HG02970 (cell line): Measurements from ENCODE around the gene DYDC1.
"Not testable (repeated sequence)": the region's sequence is repeated elsewhere in the genome, so short reads cannot be mapped to it uniquely, and the experiment has no call there.

Experiments used
- ATAC-seq: cut with Tn5 transposase; IDR thresholded peaks from one replicate; pipeline ENCODE4 v1.9.1; 2021; ENCODE audit warnings: mild to moderate bottlenecking, moderate library complexity, moderate number of reproducible peaks; ENCODE audit not compliant: unreplicated experiment, low FRiP score

Gene DYDC1

DNA sequence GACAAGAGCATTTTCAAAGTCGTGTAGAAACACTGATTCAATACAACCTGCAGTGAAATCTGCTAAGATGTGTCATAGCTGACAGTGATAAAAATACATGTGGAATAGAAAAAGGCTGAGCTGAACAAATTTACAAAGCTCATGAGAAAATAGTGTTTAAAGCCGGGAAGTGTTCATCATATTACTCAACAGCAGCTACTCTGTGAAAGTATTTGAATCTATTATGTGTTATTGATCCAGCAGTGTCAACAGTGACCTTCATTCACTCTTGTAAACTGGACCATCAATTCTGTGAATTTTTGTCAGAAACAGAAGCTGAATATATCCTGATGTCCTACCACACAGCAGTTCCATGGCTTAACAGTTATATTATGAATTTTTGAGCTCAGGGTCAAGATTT lies 11.6 kb downstream of the DYDC1 start:
- ATAC-seq, result no peak

DNA sequence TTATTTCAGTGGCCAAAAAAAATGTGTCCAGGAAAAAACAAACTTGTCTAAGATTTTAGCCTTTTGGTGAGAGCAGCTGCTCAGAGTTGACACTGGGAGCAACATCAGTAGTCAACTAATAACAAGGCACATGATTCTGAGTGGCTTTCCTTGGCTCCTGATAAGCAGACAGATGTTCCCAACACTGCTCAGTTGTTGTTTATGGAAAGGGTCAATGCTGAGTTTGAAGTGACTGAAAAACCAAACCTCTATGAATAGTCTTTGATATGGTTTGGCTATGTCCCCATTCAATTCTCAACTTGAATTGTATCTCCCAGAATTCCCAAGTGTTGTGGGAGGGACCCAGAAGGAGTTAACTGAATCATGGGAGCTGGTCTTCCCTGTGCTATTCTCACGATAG lies 12.3 kb downstream of the DYDC1 start:
- no peak for ATAC-seq

DNA sequence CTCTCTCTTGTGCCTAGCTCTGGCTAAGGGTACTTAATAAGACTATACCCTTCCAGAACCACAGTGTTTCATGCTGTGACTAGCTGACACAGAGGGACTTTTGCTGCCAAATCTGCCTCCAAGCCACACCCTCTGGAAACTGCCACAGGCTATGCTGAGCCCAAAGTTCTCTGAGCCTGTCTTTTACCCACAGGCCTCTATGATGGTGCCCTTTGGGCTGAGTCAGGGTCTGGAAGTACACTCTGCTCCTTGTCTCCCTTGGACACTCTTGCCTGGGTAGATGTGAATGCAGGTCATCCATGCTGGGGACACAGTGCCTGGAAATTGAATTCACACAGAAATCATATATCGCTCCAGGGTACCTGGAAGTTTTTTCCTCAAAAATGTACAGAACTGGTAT lies 22.6 kb downstream of the DYDC1 start:
- ATAC-seq, result no peak

DNA sequence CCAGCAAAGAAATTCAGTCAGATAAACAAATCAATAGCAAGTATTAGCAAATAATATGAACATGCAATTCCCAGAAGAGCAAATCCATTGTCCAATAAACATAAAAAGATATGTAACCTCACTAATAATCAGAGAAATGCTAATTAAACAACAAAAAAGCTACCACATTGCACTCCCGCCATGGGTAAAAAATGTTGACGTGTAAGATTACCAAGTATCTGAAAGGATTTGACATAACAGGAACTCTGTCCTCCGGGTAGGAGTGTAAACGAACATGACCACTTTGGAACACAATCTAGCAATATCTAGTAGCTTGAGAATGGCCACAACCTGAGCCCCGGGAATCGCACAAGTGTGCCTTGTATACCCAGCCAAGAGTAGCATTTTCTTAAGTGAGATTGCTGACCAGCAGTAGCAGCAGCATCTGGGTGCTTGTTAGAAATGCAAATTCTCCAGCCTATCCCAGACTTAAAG lies 31.6 kb downstream of the DYDC1 start:
- no peak for ATAC-seq

DNA sequence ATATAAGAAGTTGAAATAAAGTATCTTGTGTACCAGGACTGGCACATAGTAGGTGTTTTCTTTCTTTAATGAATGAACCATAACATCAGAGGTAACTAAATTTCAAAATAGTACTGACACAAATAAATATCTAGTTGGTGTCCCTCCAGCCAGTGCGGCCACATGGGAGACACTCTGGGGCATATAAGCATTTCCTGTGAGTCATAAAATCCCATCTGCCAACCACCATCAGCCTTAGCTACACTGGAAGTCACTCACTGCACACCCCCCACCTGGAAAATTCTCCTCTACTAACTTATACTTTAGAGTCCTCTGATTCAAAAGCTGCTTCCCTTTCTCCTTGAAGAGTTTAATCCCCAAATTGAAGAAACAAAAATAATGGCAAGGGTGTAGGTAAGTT lies 32.5 kb downstream of the DYDC1 start:
- ATAC-seq, result no peak

DNA sequence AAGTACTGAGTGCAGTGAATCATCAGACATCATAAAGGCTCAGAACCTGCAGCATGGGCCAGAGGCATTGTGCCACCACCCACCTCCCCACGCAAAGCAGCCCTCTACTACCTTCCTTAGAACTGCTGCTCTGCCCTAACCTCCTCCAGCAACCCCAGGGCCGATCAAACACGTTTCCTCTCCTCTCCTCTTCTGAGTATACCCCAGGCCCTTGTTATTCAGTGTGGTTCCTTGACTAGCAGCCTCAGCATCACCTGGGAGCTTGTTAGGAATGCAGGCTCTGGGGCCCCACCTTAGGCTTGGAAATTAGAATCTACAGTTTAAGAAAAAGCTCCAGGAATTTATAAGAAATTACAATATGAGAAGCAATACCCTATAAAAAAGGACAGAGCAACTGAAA lies 33.2 kb downstream of the DYDC1 start:
- ATAC-seq, result no peak

DNA sequence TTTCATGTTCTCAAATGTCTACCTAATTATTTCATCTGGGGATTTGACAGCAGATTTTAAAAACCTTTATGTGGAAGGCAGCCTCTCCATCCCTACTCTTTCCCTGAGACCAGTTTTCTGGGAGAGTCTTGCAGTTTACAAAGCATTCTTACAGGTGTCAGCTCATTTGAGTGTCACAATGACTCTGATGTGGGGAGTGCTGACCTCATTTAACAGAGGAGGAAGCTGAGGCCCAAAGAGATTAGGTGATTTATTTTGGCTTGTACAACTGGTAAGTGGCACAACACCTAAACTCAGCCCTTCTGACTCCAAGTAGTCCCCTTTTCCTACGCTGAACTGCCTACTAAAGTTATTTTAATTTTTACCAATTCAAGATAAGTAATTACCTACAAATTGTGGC lies 33.8 kb downstream of the DYDC1 start:
- ATAC-seq, result no peak

DNA sequence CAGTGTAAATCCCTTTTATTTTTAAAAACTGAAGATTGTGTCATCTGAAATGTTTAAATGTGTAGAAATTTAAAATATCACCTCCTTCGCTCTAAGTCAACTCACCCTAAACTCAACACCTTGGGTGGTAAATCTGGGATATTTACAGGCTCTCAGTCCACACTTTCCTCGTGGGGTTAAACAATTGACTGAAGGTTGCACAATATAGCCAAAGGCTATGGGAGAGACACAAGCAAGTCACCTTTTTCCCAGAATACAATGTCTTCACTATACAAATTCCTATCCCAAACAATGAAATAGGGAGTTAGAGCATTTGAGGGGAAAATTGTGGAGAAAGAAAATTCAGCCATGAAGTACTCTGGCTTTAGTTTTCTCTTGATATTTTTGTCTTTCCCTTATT lies 34.4 kb downstream of the DYDC1 start:
- ATAC-seq, result no peak

DNA sequence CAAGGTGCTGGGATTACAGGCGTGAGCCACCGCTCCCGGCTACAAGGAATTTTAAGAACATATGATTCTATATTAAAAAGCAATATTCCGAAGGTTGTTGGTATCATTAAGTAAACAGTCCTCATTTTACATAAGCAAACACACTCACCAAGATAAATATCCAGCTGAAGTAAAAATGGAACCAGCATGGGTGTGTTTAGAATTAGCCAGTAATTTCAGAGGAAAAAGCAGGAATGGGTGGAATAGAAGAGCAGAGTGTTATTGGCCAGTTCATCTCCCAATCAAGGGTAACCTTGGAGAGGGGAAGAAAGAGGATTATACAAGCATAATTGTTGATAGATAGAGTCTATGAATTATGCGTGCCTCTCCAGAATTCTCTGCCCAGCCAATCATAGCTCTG lies 35.4 kb downstream of the DYDC1 start:
- ATAC-seq, result no peak

DNA sequence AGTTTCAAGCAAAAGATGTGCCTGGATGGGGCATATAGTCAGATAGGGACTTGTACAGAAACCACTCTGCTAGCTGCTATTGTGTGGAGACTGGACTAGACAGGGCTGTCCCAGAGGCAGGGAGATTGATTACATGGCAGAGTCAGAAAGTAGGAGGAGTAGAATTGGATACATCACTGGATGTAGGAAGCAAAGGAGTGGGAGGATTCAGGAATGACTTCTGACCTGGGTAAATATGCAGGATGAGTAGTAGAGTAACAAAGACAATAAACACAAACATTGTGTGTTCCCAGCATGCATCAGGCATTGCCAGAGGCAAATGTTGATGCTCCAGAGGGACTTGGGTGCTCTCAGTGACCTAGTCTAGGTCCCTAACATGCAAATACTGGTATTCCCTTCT lies 36.2 kb downstream of the DYDC1 start:
- ATAC-seq, result no peak

DNA sequence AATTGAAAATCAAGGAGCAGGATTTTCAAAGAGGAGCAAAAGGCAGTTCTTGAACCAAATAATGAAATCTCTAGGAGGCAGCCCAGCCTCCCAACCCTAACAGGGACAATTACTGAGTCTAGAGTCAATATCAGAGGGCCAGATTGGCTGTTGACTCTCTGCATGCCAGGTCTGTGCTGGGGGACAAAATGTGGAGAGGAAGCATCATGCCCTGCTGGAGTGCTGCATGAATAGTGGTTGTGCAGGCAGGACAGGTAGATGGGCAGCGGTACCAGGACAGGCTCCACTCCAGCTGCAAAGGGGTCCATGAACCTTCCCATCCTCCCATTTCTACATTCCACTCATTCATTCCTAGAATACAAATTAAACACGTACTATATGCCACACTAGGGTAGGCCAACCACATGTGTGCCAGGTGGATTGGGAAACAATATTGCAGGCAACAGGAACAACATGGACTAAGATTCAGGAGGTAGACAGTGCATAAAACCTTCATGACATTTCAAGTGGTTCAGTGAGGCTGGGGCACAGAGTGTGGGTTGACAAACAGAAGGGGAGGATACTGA lies 36.7 kb downstream of the DYDC1 start:
- ATAC-seq, result no peak

DNA sequence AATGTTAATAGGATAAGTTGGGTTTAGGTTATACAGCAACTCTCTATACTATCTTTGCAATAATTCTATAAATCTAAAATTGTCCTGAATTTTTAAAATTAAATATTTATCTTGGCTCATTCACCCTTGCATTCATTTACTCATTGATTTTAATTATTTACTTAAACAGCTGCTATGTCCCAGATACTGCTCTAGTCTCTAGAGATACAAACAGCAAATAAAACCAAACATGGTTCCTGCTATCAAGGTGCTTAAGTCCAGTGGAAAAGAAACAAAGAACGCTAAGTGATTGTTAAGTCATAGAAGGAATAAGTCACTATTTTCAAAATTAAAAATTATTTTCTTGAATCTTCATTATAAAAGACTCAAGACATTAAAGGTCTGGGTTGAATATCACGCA lies 37.2 kb downstream of the DYDC1 start:
- ATAC-seq, result no peak

DNA sequence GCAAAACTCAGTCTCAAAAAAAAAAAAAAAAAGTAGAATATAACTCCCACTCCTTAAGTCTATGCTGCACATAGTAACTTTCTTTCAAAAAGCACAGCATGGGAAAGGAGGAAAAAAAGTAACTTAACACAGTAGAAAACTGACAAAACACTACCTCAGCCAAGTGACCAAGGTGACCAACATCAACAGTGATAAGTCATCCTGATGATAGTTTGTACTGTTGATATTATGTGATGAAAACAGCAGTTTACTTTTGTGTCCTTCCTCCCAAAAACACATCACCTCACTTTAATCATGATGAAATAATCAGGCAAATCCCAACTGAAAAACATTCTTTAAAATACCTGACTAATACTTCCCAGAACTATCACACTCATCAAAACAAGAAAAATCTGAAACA lies 37.8 kb downstream of the DYDC1 start:
- no peak for ATAC-seq

DNA sequence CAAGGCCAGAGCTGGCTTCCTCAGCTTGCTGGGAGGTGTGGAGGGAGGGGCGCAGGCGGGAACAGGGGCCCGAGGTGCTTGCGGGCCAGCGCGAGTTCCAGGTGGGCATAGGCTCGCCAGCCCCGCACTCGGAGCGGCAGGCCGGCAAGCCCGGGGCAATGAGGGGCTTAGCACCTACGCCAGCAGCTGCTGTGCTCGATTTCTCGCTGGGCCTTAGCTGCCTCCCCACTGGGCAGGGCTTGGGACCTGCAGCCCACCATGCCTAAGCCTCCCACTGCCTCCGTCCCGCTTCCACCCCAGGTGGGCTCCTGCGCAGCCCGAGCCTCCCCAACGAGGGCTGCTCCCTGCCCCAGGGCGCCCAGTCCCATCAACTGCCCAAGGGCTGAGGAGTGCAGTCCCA lies 41.2 kb downstream of the DYDC1 start:
- ATAC-seq, result no peak

DNA sequence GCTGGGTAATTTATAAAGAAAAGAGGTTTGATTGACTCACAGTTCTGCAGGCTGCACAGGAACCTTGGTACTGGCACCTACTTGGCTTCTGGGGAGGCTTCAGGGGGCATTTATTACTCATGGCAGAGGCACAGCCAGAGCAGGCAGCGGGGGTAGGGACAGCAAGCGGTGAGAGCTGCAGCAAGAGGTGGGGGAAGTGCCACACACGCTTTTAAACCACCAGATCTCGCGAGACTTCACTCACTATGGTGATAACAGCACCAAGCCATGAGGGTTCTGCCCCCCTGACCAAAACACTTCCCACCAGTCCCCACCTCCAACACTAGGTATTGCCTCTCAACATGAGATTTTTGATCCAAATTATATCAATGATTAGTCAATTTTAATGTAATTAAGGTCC lies 43.0 kb downstream of the DYDC1 start:
- ATAC-seq, result no peak

DNA sequence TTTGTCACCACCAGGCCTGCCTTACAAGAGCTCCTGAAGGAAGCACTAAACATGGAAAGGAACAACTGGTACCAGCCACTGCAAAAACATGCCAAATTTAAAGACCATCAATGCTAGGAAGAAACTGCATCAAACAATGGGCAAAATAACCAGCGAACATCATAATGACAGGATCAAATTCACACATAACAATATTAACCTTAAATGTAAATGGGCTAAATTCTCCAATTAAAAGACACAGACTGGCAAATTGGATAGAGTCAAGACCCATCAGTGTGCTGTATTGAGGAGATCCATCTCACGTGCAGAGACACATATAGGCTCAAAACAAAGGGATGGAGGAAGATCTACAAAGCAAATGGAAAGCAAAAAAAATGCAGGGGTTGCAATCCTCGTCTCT lies 50.6 kb downstream of the DYDC1 start:
- not testable (repeated sequence) for ATAC-seq

DNA sequence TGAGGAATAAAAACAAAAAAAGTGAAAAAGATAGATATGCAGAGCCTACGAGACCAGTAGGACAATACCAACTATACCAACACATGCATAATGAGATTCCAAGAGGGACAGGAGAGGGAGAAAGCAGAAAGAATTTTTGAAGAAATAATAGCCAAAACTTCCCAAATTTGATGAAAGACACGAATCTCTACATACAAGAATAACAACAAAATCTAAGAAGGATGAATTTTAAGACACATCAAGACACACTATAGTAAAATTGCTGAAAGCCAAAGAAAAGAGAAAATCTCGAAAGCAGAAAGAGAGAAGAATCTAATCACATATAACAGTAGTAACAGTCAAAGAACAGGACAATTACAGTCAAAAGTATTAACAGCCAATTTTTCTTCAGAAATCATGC lies 59.6 kb downstream of the DYDC1 start:
- ATAC-seq, result no peak

DNA sequence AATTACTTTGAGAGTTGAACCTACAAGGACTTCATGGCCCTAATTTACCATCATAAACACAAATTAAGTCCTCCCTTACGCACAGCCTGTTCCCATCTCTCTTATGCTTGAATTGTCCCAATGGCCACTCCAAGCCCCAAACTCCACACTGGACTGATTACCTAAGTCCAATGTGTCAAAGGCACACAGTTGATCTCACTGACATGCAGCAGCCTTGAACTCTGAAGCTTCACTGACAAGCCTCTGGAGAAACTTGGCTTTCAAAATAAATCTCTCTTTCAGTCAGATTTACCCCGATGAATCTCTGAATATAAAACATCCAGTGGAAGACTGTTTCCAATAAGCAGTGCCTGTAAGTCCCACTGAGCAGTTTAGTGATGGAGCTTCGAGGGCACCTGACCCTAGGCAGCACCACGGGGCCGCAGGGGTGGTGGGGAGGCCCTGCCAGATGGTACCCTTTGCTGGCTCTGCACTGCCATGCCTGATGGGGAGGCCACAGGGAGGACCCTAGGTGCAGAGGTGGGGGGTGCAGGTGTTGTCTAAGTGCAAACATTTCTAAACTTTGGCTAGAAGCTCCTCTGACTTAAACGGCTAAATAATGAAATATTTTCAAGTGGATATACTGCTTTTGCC lies 63.8 kb downstream of the DYDC1 start:
- no peak for ATAC-seq

DNA sequence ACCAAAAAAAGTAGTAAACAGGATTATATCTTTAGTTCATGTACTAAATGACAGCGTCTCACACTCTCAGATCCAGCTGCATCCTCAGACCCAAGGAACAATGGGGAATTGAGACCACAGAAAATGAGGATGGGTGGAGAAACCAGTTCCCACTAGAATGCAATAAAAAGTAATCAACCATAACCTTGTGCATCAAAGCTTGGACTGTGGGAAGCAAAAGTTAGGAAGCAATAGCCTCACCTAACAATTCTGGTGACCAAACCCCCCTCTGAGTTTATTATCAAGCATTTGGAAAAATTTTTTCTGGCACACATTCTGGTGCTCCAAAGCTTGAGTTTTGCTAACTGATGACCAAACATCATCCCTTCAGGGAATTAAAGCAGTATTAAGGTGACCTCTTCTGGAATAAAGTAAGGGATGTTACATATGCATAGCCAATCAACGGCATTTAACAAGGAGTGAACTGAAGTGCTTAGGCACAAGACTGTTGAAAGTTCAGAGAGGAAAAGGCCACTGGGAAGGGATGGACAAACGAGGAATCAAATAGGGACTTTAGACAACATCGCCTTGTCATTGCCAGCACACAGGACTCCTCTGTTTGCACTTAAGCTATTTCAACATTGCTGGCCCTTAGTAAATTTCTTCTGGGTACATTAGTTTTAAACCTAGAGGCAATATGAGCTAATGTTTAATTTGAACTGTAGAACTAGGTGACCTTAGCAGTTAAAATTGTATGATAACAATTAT lies 65.9 kb downstream of the DYDC1 start:
- no peak for ATAC-seq

DNA sequence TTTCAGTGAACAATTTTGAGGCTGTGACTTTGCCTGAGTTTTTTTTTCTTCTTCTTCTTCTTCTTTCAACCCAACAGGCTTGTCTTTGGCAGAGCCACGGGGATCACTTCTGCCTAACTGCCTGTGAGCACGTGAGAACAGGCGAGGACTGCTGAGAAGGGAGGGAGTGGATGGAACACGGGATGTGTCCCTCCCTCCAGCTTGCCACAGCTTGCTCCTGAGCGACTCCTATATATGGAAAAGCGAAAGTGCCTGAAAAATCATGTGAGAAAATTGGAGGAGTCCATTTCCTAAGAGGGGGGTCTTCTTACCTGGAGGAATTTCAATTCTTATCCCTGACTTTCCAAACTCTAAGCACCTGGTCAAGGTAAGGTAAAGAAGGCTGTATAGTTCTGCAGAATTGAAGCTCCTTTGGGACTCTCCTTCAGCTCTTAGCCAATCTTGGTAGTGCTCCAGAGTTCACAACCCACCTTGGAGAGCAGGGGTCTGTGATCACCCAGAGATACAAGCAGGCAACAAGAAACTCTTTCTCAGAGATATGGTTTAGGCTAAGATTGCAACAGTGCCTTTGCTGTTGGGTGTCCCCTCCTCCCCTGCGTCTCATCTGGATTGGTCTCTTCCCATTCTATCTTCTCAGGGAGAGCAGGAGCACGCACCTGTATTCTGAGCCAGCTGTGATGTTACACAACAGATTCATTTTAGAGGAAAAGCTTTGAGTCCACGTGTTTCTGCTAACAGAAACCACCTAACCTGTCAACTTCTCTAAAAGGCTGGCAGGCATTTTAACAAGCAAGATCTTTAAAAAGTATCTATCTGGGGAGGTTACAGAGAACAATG lies 66.9 kb downstream of the DYDC1 start, which contains the start of gene MAT1A:
Gene MAT1A (minus strand): TSS at position 208 of the 837 bp plus-strand sequence. CDS start 235 bp downstream, outside the sequence.
- ATAC-seq, result no peak

DNA sequence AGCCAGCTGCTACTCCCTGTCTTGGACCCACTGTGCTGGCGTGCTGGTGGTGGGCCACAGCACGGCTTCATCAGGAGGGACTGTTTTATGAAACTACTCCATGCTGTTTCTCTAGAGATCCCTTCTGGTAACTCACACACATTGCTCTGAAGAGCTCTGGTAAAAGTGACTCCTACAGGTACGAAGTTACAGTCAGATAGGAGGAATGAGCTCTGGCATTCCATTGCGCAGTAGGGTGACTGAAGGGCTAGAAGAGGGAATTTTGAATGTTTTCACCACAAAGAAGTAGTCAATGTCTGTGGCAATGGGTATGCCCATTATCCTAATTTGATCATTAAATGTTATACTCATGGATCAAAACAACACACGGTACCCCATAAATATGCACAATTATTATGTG lies 67.7 kb downstream of the DYDC1 start:
- ATAC-seq, result no peak
